Panc1 (cell line): ENCODE results near the gene SVIP. TPM values are rescaled to one million over a fixed set of nuclear protein-coding genes. Genes with fewer than 3 reads are reported as not detected.

Experiments
- ATAC-seq: fragments of 200-7000 bp; cut with Tn5 transposase; 2 replicates; pipeline ENCODE4 v1.9.1; 2020; ENCODE audit warnings: mild to moderate bottlenecking, moderate library complexity
- BruUV-seq: library from RNA; stranded (reverse); fragments of 400-500 nt; replicated peaks from 2 replicates; lab custom pipeline; 2021; lab: Mats Ljungman, UMichigan
- CTCF ChIA-PET: fragments of 300-600 bp; sonication (Branson Sonifier 250); formaldehyde crosslinking; loops from one replicate; lab custom pipeline; 2022; ENCODE audit warnings: antibody characterized with exemption; lab: Charles Lee
- POLR2A ChIA-PET: fragments of 300-600 bp; sonication (Branson Sonifier 250); formaldehyde crosslinking; loops from one replicate; lab custom pipeline; 2022; ENCODE audit warnings: antibody characterized with exemption; lab: Charles Lee
- DNase-seq: peaks from one replicate; pipeline ENCODE4 v3.0.0-alpha.2; 2010; ENCODE audit warnings: low read depth, low spot score
- H3K27ac ChIP-seq: 2 replicates; pipeline ENCODE4 v1.5.1; 2011; ENCODE audit warnings: mild to moderate bottlenecking, low read length, inconsistent platforms
- H3K27me3 ChIP-seq: fragments of 200-500 bp; sonication (Bioruptor generic); 2 replicates; pipeline ENCODE4 v1.6.0; 2014; ENCODE audit warnings: low read length, inconsistent platforms; ENCODE audit not compliant: control insufficient read depth, insufficient read depth
- H3K36me3 ChIP-seq: fragments of 200-500 bp; sonication (Bioruptor generic); 2 replicates; pipeline ENCODE4 v1.5.1; 2014; ENCODE audit warnings: inconsistent platforms, mild to moderate bottlenecking, low read length, moderate library complexity; ENCODE audit not compliant: control insufficient read depth, insufficient read depth
- H3K4me1 ChIP-seq: 2 replicates; pipeline ENCODE4 v1.5.1; 2011; ENCODE audit warnings: inconsistent platforms, mild to moderate bottlenecking, low read length, moderate library complexity; ENCODE audit not compliant: control insufficient read depth, insufficient read depth
- H3K4me3 ChIP-seq, 2 experiments: 2 replicates each; pipeline ENCODE4 v1.5.1; 2011 to 2012; ENCODE audit warnings: low read depth in 2 of 2, low read length in 2 of 2, mild to moderate bottlenecking in 2 of 2, inconsistent platforms in 1 of 2, moderate library complexity in 1 of 2
- H3K9me3 ChIP-seq: fragments of 200-500 bp; sonication (Bioruptor generic); 2 replicates; pipeline ENCODE4 v1.5.1; 2014; ENCODE audit warnings: low read depth, mild to moderate bottlenecking, inconsistent platforms, low read length, moderate library complexity; ENCODE audit not compliant: control insufficient read depth, insufficient read depth
- CTCF ChIP-seq: fragments of 450-650 bp; IDR thresholded peaks from 2 replicates; pipeline ENCODE4 v1.5.1; 2017; ENCODE audit warnings: mild to moderate bottlenecking
- POLR2AphosphoS5 ChIP-seq: IDR thresholded peaks from 2 replicates; pipeline ENCODE4 v1.6.1; 2012; ENCODE audit warnings: mild to moderate bottlenecking, low read depth, low read length, moderate library complexity
- REST ChIP-seq, 2 experiments: IDR thresholded peaks; 2 replicates each; pipeline ENCODE4 v1.6.1; 2011 to 2012; ENCODE audit warnings: low read depth in 2 of 2, control low read depth in 1 of 2, low read length in 1 of 2, mild to moderate bottlenecking in 1 of 2, moderate library complexity in 1 of 2; ENCODE audit not compliant: insufficient read depth in 1 of 2
- SIN3A ChIP-seq: IDR thresholded peaks from 2 replicates; pipeline ENCODE4 v1.6.1; 2012; ENCODE audit warnings: low read depth, mild to moderate bottlenecking, low read length, moderate library complexity, borderline replicate concordance; ENCODE audit not compliant: insufficient read depth
- TCF7L2 ChIP-seq: IDR thresholded peaks from 2 replicates; pipeline ENCODE4 v1.6.1; 2011; ENCODE audit warnings: mild to moderate bottlenecking, low read depth, low read length, inconsistent platforms
- in situ Hi-C: cut with HindIII; loops from 2 replicates; pipeline ENCODE4 v1.10.0; 2016; ENCODE audit warnings: low sequenced_read_pairs, low pct_unique_long_range_greater_than_20kb
- intact Hi-C: fragments of 100-400 bp; cut with micrococcal nuclease; formaldehyde crosslinking; loops from one replicate; pipeline ENCODE4 v1.10.0; 2022; ENCODE audit not compliant: unreplicated experiment
- total RNA-seq: library from RNA; stranded (reverse); gene quantifications from one replicate; pipeline ENCODE4 v1.2.1, GENCODE V29; 2021; ENCODE audit not compliant: unreplicated experiment

The SVIP gene
- total RNA-seq, 1 experiment from 2014 or later: 13.4 TPM

DNA sequence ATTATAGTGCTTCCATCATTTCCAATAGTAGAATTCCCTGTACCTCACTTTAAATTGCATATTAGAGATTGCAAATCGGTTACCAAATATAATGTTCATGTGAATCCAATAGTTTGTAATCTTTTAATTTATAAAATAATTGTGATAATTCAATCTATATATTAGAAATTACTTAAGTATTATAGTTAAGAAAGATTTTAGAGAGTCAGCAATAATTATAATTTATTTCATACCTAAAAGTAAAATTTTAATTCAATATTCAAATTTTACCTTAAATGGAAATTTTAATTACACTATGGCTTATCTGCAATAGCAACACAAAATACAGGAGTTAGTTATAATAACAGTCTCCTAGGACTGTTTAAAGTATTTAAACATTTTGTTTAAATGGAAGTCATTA, 17.1 kb upstream of the SVIP start:
- Histone ChIP-seq H3K4me3 (no peak overlapping the region), H3K4me1 (no peaks in the 10 kb centered on the region), H3K27ac (no peak overlapping the region), H3K9me3 (no peaks in the 10 kb centered on the region), H3K27me3 (no peaks in the 10 kb centered on the region), H3K36me3 (no peaks in the 10 kb centered on the region)
- no peak for ATAC-seq
- ChIA-PET CTCF (no interaction called here), POLR2A (no interaction called here)
- TF ChIP-seq POLR2AphosphoS5 (no peak), TCF7L2 (no peak)
- no TSS peak for BruUV-seq
- DNase-seq: no peak
- in situ Hi-C loops: no loop called here
- intact Hi-C loops: no loop called here

- intact Hi-C loops (no loop called here), in situ Hi-C loops (no loop called here)
- Histone ChIP-seq H3K36me3 (no peaks in the 10 kb centered on the region), H3K27ac (no peak overlapping the region), H3K4me1 (peaks cover 3% of the 10 kb centered on the region; the same call in 1 of the 2 replicates), H3K9me3 (no peaks in the 10 kb centered on the region), H3K27me3 (no peaks in the 10 kb centered on the region), H3K4me3 (no peak overlapping the region)
- BruUV-seq: no TSS peak
- CTCF ChIA-PET: no interaction called here
- DNase-seq (no peak), ATAC-seq (no peak)
- POLR2A ChIA-PET: no interaction called here
- TF ChIP-seq TCF7L2 (no peak), REST (IDR thresholded peaks at IDR 0.05; ENCODE audit: insufficient read depth in 1 of 2, low read depth in 2 of 2, low read length in 1 of 2) (no peak), CTCF (no peak), SIN3A (no peak), POLR2AphosphoS5 (no peak)
Observed at GRCh38 chr11:22832315-22833015, 2.9 kb upstream of the SVIP start.

- no TSS peak for BruUV-seq
- H3K4me1 ChIP-seq: peaks cover 3% of the 10 kb centered on the region; the same call in 1 of the 2 replicates
- no peaks in the 10 kb centered on the region for H3K9me3 ChIP-seq
- CTCF ChIA-PET: interaction anchor here (0.6 to 0.7 kb wide), 3 partner anchors 38 to 497 kb away, joined by 3 to 5 read pairs (median 3); no protein-coding TSS in a partner anchor
- TF ChIP-seq CTCF (peak; percentile 40), SIN3A (no peak), REST (IDR thresholded peaks at IDR 0.05; ENCODE audit: insufficient read depth in 1 of 2, low read depth in 2 of 2, low read length in 1 of 2) (no peak), TCF7L2 (no peak), POLR2AphosphoS5 (no peak)
- no peaks in the 10 kb centered on the region for H3K27me3 ChIP-seq
- POLR2A ChIA-PET: no interaction called here
- in situ Hi-C loops: no loop called here
- no peak for ATAC-seq
- no peak overlapping the region for H3K27ac ChIP-seq
- peak overlapping the region; percentile 60 to 82 for H3K4me3 ChIP-seq
- DNase-seq: no peak
- intact Hi-C loops: no loop called here
- H3K36me3 ChIP-seq: no peaks in the 10 kb centered on the region; the same call in 1 of the 2 replicates
Observed at GRCh38 chr11:22830082-22830414, 447 bp upstream of the SVIP start.
